ENCODE measurements around the gene GNL3L. TPM values are rescaled to one million over a fixed set of nuclear protein-coding genes. Genes with fewer than 3 reads are reported as not detected.

Gene GNL3L
- total and polyA plus RNA-seq, 2 of the 13 experiments (the other 11 are each of a cell fraction or from before 2014, with no cell fraction given) = 12.1 to 32.6 TPM

- BruUV-seq (replicated peaks) = no TSS peak
- CTCF ChIA-PET (ENCODE audit: low intra/inter-chr PET ratio, low total read pairs) = no interaction called here
- H3K79me2 ChIP-seq (ENCODE audit: insufficient read depth, low read length) = no peaks in the 10 kb centered on the region
- no peak for FAIRE-seq
- POLR2A ChIA-PET = no interaction called here
- H3K36me3 ChIP-seq (replicated peaks in 1 of 2; ENCODE audit: control insufficient read depth in 1 of 2, insufficient read depth in 2 of 2, low read length in 2 of 2) = peaks cover 8 to 53% of the 10 kb centered on the region in 2 experiments; a peak in 4 of 5 replicates
- H3K9me3 ChIP-seq (ENCODE audit: low read length) = no peaks in the 10 kb centered on the region
- in situ Hi-C loops (cut with HindIII; ENCODE audit: extremely low pct_ligation_motif_present, low pct_unique_long_range_greater_than_20kb) = no loop called here
- H3K9ac ChIP-seq (ENCODE audit: insufficient read depth, low read depth, low read length) = no peak overlapping the region
- no peaks in the 10 kb centered on the region for H3K4me1 ChIP-seq (ENCODE audit: insufficient read depth, low read length)
- no peak for TF ChIP-seq ZNF510 (CRISPR knock-in tag; IDR thresholded peaks at IDR 0.05; ENCODE audit: low read depth)
- no peak for TF ChIP-seq RORA (CRISPR knock-in tag; IDR thresholded peaks at IDR 0.05)
- no peak for TF ChIP-seq ATF4 (CRISPR knock-in tag; IDR thresholded peaks at IDR 0.05)
- TF ChIP-seq CHCHD3 (CRISPR knock-in tag; IDR thresholded peaks at IDR 0.05) = no peak
- no peak for TF ChIP-seq NONO (IDR thresholded peaks at IDR 0.05)
- TF ChIP-seq NONO (CRISPR knock-in tag; conservative IDR thresholded peaks at IDR 0.05) = no peak
- no peak for TF ChIP-seq KDM5B (CRISPR knock-in tag; IDR thresholded peaks at IDR 0.05; ENCODE audit: borderline replicate concordance)
- no peak for TF ChIP-seq FOXK2 (IDR thresholded peaks at IDR 0.05)
- no peak for TF ChIP-seq ELF1 (CRISPR knock-in tag; IDR thresholded peaks at IDR 0.05)
- no peak for TF ChIP-seq ZEB1 (IDR thresholded peaks at IDR 0.05; ENCODE audit: insufficient replicate concordance, low read depth)
- no peak for TF ChIP-seq CHD2 (IDR thresholded peaks at IDR 0.05; ENCODE audit: low read depth, low read length)
- TF ChIP-seq GATAD1 (CRISPR knock-in tag; IDR thresholded peaks at IDR 0.05) = no peak
- TF ChIP-seq, protein P1, sequence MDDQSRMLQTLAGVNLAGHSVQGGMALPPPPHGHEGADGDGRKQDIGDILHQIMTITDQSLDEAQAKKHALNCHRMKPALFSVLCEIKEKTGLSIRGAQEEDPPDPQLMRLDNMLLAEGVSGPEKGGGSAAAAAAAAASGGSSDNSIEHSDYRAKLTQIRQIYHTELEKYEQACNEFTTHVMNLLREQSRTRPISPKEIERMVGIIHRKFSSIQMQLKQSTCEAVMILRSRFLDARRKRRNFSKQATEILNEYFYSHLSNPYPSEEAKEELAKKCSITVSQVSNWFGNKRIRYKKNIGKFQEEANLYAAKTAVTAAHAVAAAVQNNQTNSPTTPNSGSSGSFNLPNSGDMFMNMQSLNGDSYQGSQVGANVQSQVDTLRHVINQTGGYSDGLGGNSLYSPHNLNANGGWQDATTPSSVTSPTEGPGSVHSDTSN (CRISPR knock-in tag; IDR thresholded peaks at IDR 0.05; ENCODE audit: borderline replicate concordance) = no peak
- no peak for TF ChIP-seq DNMT1 (CRISPR knock-in tag; IDR thresholded peaks at IDR 0.05)
- no peak for TF ChIP-seq YEATS2 (CRISPR knock-in tag; IDR thresholded peaks at IDR 0.05; ENCODE audit: borderline replicate concordance)
- no peak for TF ChIP-seq TFE3 (CRISPR knock-in tag; IDR thresholded peaks at IDR 0.05)
- no peak for TF ChIP-seq ZNF282 (IDR thresholded peaks at IDR 0.05; ENCODE audit: partially characterized antibody)
- TF ChIP-seq ZNF230 (CRISPR knock-in tag; IDR thresholded peaks at IDR 0.05) = no peak
- no peak for TF ChIP-seq ZBTB33 (CRISPR knock-in tag; IDR thresholded peaks at IDR 0.05)
- no peak overlapping the region for H3K27ac ChIP-seq (ENCODE audit: extremely low read length, insufficient read depth, low read length)
- no peak for ATAC-seq
- DNase-seq (ENCODE audit: low spot score) = no peak
- intact Hi-C loops (cut with micrococcal nuclease; ENCODE audit: unreplicated experiment) = no loop called here
- H2AFZ ChIP-seq (ENCODE audit: low read length) = no peak overlapping the region
- WGBS (ENCODE audit: low lambda C conversion rate) = 100% methylated on average over 4 of the region's 4 CpGs
- H3K4me2 ChIP-seq (ENCODE audit: low read depth, low read length) = no peak overlapping the region
- H4K20me1 ChIP-seq (ENCODE audit: insufficient read depth, low read length) = no peaks in the 10 kb centered on the region
- no peaks in the 10 kb centered on the region for H3K27me3 ChIP-seq (ENCODE audit: control insufficient read depth in 1 of 2, insufficient read depth in 2 of 2, low read length in 2 of 2)
- no peak overlapping the region for H3K4me3 ChIP-seq (replicated peaks in 1 of 3; ENCODE audit: insufficient read depth in 1 of 3, low read depth in 2 of 3, low read length in 3 of 3)
Measured at GRCh38 chrX:54550821-54551220, 20.8 kb downstream of the GNL3L start.
